GM12892 (cell line): ENCODE results near the gene TXNDC17.

Experiments
- DNase-seq: peaks from one replicate; pipeline ENCODE4 v3.0.0; 2011; ENCODE audit not compliant: insufficient read length
- FAIRE-seq: peaks from 2 replicates; lab custom pipeline; 2011; peaks lifted over from hg19 to GRCh38; lab: Jason Lieb, UNC
- POLR2A ChIP-seq: IDR thresholded peaks from 2 replicates; pipeline ENCODE4 v1.6.1; 2011; ENCODE audit warnings: low read depth, low read length, control low read depth
- POLR2AphosphoS5 ChIP-seq: IDR thresholded peaks from 2 replicates; pipeline ENCODE4 v1.6.1; 2011; ENCODE audit warnings: low read depth, low read length, control low read depth
- TAF1 ChIP-seq: IDR thresholded peaks from 2 replicates; pipeline ENCODE4 v1.6.1; 2011; ENCODE audit warnings: low read depth, mild to moderate bottlenecking, control low read depth, low read length, borderline replicate concordance

The TXNDC17 gene

DNA sequence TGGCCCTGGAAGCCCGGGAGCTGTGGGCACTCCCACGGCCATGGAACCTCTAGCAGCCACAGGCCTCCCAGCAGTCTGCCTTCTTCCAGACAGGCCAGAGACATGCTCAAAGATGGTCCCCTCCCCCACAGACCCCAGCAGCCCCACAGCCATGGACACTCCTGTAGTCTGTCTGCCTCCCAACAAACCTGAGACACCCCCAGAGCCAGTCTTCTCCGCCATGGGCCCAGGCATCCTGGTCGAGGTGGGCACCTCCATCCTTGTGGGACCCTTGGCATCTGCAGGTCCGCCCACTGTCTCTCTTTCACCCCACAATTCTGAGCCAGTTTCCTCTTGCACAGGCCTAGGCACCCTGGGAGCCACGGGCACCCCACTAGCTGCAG is 3.4 kb upstream of the TXNDC17 start:
- TF ChIP-seq TAF1 (no peak), POLR2AphosphoS5 (no peak), POLR2A (no peak)
- FAIRE-seq (no peak), DNase-seq (no peak)

GRCh38 chr17:6638046-6638908 is 2.6 kb upstream of the TXNDC17 start:
- DNase-seq (no peak), FAIRE-seq (no peak)
- TF ChIP-seq POLR2AphosphoS5 (no peak), POLR2A (no peak), TAF1 (no peak)

DNA sequence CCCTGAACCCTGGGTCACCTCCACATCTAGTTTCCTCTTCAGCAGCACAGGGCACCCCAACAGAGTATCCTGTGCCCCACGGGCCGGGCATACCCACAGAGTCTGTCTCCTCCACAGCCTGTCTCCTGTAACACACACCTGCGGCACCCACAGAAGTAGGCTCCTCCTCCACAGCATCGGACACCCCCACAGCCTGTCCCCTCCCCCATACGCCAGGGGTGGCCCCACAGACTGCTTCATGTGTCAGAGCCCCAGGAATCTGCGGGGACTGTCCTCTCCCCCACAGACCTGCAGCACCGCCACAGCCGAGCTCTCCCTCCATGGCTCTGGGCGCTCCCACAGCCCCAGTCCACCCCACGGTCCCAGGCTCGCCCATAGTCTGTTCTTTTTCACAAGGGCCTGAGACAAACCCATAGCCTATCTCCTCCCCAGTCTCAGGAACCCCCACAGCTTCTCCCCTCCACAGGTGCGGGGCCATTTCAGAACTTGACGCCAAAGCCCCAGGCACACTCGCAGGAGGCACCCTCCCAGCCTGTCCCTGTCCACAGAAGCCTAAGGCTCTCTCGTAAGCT is 1.8 kb upstream of the TXNDC17 start:
- DNase-seq (no peak), FAIRE-seq (no peak)
- no peak for TF ChIP-seq POLR2A
- no peak for TF ChIP-seq TAF1
- TF ChIP-seq POLR2AphosphoS5, result no peak

DNA sequence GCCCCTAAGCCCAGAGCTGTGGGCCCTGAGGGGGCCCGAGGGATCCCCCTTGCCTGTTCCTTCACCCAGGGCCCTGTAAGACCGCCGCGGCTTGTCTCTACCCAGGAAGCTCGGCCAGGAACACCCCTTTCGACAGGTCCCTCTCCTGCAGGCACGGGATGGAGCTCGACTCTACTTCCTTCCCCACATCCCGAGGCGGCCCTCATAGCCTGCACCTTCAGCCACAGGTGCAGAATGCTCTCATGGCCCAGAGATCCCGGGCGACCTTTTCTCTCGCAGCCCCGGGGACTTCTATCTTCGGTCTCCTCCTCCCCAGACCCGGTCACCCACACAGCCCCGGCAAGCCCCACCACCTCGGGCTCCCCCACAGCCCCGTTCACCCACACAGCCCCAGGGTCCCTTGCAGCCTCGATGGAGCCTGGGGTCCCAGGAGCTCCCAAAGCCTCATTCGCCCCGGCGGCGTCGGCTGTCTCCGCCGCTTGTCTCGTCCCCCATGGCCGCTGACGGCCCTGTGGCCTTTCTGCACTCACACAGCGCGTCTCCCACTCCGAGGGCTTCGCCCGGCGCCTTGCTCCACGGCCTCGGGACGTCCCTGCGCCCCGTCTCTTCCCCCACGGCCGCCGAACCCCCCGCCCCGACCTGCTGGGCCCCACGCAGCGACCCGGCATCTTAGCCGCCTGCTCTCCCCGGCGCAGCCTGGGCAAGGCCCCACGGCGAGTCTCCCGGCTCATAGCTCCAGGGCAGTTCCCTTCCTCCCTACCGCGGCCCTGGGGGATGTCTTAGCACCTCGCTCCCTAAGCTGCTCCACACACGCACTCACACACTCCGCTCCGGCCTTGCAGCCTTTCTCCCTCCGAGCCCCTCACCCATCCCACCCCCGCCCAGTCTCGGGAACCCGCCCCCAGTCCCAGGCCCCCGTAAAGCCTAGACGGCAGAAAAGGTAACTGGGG is 999 bp upstream of the TXNDC17 start:
- TF ChIP-seq TAF1 (no peak), POLR2A (no peak), POLR2AphosphoS5 (no peak; the same call in 1 of the 2 replicates)
- DNase-seq (no peak), FAIRE-seq (peak; percentile 61)

DNA sequence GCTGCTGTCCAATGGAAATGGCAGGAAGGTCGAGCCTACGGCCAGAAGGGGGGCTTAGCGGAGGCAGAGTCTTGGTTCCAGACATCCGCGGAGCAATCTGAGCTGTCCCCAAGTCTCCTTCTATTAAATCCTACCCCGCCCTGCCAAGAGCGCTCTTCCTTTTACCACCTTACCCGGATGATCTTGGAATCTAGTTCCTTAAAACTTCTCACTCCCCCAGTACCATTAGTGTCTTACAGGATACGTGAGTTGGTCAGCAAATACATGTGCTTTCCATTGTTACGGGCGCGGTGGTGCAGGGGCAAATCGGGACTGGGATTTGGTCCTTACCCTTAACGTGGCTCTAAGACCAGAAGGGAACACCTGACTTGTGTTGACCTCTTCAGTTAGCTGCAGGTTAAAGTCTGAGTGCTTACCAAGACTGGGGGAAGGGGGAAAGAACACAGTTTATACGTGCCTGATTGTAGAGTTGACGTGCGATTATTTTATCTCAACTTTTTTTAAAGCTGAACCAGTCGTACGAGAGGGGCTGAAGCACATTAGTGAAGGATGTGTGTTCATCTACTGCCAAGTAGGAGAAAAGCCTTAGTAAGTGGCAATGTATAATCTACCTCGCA is 495 bp downstream of the TXNDC17 start:
- DNase-seq (no peak), FAIRE-seq (no peak)
- TF ChIP-seq TAF1 (no peak), POLR2AphosphoS5 (no peak), POLR2A (no peak)

- FAIRE-seq, result no peak
- DNase-seq, result no peak
- TF ChIP-seq TAF1 (no peak), POLR2A (no peak), POLR2AphosphoS5 (no peak)
Measured at GRCh38 chr17:6642592-6642991, 1.7 kb downstream of the TXNDC17 start.

- no peak for TF ChIP-seq POLR2AphosphoS5
- no peak for TF ChIP-seq TAF1
- FAIRE-seq (no peak), DNase-seq (no peak)
Measured at GRCh38 chr17:6643451-6644125, 2.7 kb downstream of the TXNDC17 start.

- TF ChIP-seq TAF1, result no peak
- no peak for TF ChIP-seq POLR2AphosphoS5
- no peak for TF ChIP-seq POLR2A
- DNase-seq (no peak), FAIRE-seq (no peak)
Measured at GRCh38 chr17:6648181-6648580, 7.3 kb downstream of the TXNDC17 start.

DNA sequence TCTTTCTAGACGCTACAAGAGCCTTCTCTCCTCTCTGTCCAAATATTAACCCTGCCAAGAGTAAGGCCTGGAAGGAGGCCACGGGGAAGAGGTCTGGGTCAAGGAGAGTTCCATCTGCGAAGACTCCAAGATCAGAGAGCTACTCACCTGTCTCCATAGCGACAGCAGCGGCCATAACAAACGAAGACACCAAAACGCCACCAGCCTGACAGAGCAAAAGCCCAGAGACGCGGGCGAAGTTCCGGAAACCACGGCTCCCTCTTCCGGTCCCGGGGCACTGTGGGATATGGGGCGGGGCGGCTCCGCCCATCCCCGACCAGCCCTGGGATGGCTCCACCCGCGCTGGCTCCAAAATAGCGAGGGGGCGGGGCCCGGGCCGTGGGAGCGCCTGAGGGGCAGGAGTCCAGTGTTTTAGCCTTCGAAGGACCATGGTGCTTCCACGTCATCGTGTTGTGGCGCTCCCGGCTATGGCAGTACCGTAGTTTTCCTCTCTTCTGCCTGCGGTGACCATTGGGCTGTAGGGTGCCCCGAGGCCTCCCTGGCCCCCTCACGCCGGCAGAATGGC is 10.6 kb downstream of the TXNDC17 start, which contains the start of the genes C17orf100 and MED31:
Gene C17orf100, plus strand, starts transcription at position 409 of the 565 bp plus-strand sequence. Its CDS starts 152 bp downstream, at position 561.
Gene MED31, minus strand, starts transcription at position 252 of the 565 bp plus-strand sequence. Its CDS starts 77 bp downstream, at position 175.
- TF ChIP-seq POLR2A (peak; percentile 65), TAF1 (0 out of 2 replicates have a peak, but pooled peaks have one; percentile 47), POLR2AphosphoS5 (peak; percentile 72)
- FAIRE-seq (peak; percentile 88), DNase-seq (peak; percentile 94)

DNA sequence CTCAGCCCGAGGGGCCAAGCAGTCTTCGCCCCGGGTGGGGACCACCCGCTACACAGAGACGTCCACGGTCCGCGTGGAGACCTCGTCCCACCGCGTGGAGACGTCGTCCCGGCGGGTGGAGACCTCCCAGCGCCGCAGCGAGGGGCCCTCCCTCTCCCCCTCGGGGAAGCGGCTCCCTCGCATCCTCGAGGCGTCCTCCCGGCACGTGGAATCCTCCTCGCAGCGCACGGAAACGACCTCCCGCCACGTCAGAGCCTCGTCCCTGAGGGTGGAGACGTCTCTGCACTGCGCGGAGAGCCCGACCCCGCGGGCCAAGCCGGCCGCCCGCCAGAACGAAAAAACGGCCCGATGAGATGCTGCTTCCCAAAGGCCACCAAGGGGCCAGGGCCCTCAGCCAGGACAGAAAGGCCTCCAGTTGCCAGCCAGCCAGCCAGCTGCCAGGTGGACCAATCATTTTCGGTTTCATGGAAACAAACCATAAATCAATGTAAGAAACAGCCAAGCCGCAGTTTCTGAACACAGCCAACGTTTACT is 11.1 kb downstream of the TXNDC17 start:
- TF ChIP-seq POLR2A (no peak), TAF1 (no peak), POLR2AphosphoS5 (no peak)
- FAIRE-seq (no peak), DNase-seq (no peak)
